ENCODE measurements around the gene KCNG2. TPM values are rescaled to one million over a fixed set of nuclear protein-coding genes. Genes with fewer than 3 reads are reported as not detected.
"Not testable (repeated sequence)": the region's sequence is repeated elsewhere in the genome, so short reads cannot be mapped to it uniquely, and the experiment has no call there.

KCNG2 gene
- total RNA-seq, 6 experiments from 2014 or later: not detected

DNA sequence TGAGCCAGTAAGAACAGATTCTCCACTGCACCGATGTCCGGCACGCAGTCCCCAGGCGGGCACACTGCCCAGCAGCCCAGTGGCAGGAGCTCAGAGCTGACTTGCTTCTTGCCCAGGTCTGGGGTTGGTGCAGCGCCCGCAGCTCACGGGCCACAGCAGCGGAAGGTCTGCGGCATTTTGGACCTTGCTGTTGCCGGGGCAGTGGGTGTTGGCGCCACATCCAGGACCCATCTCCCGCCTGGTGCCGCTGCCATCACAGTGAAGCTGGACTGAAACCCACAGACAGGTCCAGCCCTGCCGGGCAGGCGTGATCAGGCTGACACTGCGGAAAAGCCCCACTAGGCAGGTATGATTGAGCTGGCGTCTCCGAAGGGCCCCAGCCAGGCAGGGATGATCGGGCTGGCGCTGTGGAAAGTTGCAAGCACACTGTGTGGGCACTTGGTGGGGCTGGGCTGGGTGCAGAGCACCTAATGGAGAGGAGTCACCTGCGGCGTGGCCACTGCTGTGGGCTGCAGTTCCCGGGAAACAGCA is 78.3 kb downstream of the KCNG2 start:
- H3K27me3 ChIP-seq: no peaks in the 10 kb centered on the region
- no peak overlapping the region for H3K4me3 ChIP-seq
- DNase-seq (peak in 2 of 3 donors; percentile 7 to 51), ATAC-seq (no peak)
- no peaks in the 10 kb centered on the region for H3K9me3 ChIP-seq
- intact Hi-C loops (cut with DNase I): no loop called here
- WGBS (ENCODE audit: insufficient coverage, low coverage, low lambda C conversion rate, missing lambda C conversion rate): no CpG with 5 or more reads among the region's 23 CpGs
- H3K4me1 ChIP-seq: no peaks in the 10 kb centered on the region
- TF ChIP-seq POLR2A (IDR thresholded peaks at IDR 0.05): no peak
- TF ChIP-seq, protein P1, sequence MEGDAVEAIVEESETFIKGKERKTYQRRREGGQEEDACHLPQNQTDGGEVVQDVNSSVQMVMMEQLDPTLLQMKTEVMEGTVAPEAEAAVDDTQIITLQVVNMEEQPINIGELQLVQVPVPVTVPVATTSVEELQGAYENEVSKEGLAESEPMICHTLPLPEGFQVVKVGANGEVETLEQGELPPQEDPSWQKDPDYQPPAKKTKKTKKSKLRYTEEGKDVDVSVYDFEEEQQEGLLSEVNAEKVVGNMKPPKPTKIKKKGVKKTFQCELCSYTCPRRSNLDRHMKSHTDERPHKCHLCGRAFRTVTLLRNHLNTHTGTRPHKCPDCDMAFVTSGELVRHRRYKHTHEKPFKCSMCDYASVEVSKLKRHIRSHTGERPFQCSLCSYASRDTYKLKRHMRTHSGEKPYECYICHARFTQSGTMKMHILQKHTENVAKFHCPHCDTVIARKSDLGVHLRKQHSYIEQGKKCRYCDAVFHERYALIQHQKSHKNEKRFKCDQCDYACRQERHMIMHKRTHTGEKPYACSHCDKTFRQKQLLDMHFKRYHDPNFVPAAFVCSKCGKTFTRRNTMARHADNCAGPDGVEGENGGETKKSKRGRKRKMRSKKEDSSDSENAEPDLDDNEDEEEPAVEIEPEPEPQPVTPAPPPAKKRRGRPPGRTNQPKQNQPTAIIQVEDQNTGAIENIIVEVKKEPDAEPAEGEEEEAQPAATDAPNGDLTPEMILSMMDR (IDR thresholded peaks at IDR 0.05): no peak
- H3K27ac ChIP-seq: no peak overlapping the region
- no peaks in the 10 kb centered on the region for H3K36me3 ChIP-seq

DNA sequence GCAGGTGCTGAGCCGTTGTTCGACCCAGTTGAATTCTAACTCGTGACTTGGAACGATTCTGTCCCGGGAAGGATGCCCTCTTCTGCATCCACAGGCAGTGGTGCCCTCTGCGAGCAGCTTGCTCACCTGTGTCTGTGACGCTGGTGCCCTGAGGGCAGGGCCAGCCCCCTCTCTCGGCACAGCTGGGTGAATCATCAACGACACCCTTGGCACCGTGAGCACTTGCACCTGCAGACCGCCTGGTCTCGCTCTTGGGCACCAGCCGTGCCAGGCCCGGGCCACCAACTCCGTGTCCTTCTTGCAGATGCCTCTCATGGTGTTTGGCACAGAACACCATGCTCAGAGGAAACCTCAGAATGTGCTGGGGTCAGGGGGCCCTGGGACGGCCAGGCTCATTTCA is 78.8 kb downstream of the KCNG2 start:
- Histone ChIP-seq H3K4me1 (no peaks in the 10 kb centered on the region), H3K27me3 (no peaks in the 10 kb centered on the region), H3K4me3 (no peak overlapping the region), H3K9me3 (no peaks in the 10 kb centered on the region), H3K36me3 (no peaks in the 10 kb centered on the region), H3K27ac (no peak overlapping the region)
- TF ChIP-seq POLR2A (IDR thresholded peaks at IDR 0.05): no peak
- TF ChIP-seq, protein P1 (IDR thresholded peaks at IDR 0.05): no peak
- WGBS (ENCODE audit: insufficient coverage, low coverage, low lambda C conversion rate, missing lambda C conversion rate): 37% methylated on average over 3 of the region's 16 CpGs
- intact Hi-C loops (cut with DNase I): no loop called here
- no peak for ATAC-seq
- DNase-seq: no peak

DNA sequence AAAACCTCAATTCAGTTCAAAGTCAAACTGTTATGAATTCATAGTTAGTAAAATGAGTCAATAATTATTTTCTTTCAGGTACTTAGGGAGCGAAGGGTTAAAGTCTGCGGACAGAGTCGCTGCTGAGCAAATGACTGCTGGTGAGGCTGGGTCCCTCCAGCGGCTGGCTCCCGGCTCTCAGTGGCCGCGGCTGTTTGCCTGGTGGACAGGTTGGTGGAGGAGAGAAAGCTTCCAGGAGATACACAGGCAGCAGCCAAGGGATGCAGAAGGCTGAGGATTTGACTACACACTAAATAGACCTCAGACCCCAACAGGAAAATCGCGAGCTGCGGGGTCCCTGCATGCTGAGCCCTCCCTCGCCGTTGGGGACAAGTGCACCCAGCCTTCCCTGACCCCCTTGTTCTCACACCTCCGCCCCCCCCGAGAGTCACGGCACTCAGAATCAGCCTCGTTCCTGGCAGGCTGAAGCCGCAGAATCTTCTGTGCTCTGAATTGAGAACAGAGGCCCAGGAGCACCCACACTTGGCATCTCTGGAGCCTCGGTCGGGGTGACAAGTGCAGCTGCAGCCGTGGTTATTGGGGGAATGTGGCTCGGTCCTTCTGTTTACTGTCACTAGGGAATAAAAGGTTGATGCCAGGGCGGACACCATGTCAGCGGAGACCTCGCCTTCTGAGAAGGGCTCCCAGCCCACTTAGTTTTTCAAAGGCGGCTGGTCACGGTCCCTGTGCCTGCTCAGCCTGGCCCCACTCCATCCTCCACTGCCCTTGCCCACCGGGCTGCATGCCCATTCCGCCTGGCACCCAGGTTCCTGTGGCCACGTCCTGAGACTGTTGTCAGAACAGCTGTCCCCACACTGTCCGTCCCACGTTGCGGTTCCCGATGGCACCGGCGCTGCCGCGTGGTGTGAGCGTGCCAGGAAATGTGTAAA is 79.7 kb downstream of the KCNG2 start:
- no peaks in the 10 kb centered on the region for H3K36me3 ChIP-seq
- no peaks in the 10 kb centered on the region for H3K27me3 ChIP-seq
- H3K9me3 ChIP-seq: no peaks in the 10 kb centered on the region
- no peak for TF ChIP-seq POLR2A (IDR thresholded peaks at IDR 0.05)
- TF ChIP-seq, protein P1 (IDR thresholded peaks at IDR 0.05): no peak
- no peak overlapping the region for H3K27ac ChIP-seq
- no peaks in the 10 kb centered on the region for H3K4me1 ChIP-seq
- WGBS (ENCODE audit: insufficient coverage, low coverage, low lambda C conversion rate, missing lambda C conversion rate): 48% methylated on average over 13 of the region's 38 CpGs
- H3K4me3 ChIP-seq: no peak overlapping the region
- ATAC-seq (no peak), DNase-seq (no peak)
- intact Hi-C loops (cut with DNase I): no loop called here

DNA sequence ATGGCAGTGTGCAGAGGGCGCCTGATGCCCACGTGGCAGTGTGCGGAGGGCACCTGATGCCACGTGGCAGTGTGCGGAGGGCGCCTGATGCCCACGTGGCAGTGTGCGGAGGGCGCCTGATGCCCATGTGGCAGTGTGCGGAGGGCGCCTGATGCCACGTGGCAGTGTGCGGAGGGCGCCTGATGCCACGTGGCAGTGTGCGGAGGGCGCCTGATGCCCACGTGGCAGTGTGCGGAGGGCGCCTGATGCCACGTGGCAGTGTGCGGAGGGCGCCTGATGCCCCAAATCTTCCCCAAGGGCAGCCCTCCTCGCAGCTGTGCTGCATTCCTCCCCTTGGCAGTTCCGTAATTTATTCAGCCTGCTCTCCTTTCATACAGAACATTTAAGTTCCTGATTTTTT is 80.5 kb downstream of the KCNG2 start:
- H3K27me3 ChIP-seq; H3K4me1 ChIP-seq; intact Hi-C loops (cut with DNase I); H3K36me3 ChIP-seq; DNase-seq; H3K9me3 ChIP-seq; ATAC-seq; H3K4me3 ChIP-seq; H3K27ac ChIP-seq: not testable (repeated sequence)
- 71% methylated on average over 5 of the region's 25 CpGs for WGBS (ENCODE audit: insufficient coverage, low coverage, low lambda C conversion rate, missing lambda C conversion rate)

DNA sequence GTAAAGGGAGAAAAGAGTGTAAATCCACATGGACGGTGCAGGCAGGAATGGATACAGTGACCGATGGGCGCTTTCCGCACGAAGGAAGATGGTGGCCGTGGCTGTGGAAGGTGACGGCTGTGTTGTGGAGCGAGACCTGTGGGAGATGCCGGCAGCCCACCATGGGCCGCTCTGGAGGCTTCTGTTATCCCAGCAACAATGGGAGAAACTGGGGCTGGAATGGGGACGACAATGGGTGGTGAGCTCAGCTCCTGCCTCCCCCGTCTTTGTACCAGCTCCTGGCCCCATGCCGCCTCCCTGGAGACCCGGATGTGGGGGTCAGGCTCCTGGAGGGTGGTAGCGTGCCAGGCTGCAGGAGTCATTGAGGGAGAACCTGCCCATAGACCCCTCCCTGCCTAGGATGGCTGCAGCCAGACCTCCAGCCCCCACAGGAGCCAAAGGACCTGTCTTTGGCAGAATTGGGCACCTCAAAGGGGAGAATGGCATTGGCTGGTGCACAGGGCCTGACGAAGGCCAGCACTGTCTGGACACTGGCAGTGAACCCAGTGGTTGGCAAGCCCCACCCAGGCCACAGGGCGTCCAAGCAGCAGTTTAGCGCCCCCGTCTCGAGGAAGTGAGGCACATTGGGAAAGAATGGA is 81.1 kb downstream of the KCNG2 start:
- WGBS (ENCODE audit: insufficient coverage, low coverage, low lambda C conversion rate, missing lambda C conversion rate): 71% methylated on average over 12 of the region's 20 CpGs
- no peaks in the 10 kb centered on the region for H3K9me3 ChIP-seq
- H3K36me3 ChIP-seq: no peaks in the 10 kb centered on the region
- H3K4me3 ChIP-seq: no peak overlapping the region
- ATAC-seq: no peak
- intact Hi-C loops (cut with DNase I): no loop called here
- TF ChIP-seq POLR2A (IDR thresholded peaks at IDR 0.05): no peak
- TF ChIP-seq, protein P1 (IDR thresholded peaks at IDR 0.05): no peak
- no peak for DNase-seq
- H3K27ac ChIP-seq: no peak overlapping the region
- H3K4me1 ChIP-seq: no peaks in the 10 kb centered on the region
- H3K27me3 ChIP-seq: no peaks in the 10 kb centered on the region
